ENCODE results near the gene TNFRSF25.

- TF ChIP-seq CTCF (IDR thresholded peaks at IDR 0.05), result no peak
- TF ChIP-seq USF2 (IDR thresholded peaks at IDR 0.05; ENCODE audit: borderline replicate concordance, low read depth, low read length), result no peak
- TF ChIP-seq EP300 (IDR thresholded peaks at IDR 0.05; ENCODE audit: borderline replicate concordance in 1 of 2, low read depth in 1 of 2, low read length in 1 of 2), result 0 out of 4 replicates have a peak, but pooled peaks of 1 of the 2 experiments have one; percentile 23
- peak; percentile 11; the same call in 1 of the 2 replicates for TF ChIP-seq SMC3 (IDR thresholded peaks at IDR 0.05; ENCODE audit: low read depth, low read length)
- TF ChIP-seq POLR2AphosphoS5 (IDR thresholded peaks at IDR 0.05; ENCODE audit: low read depth, low read length), result no peak
- no peak for TF ChIP-seq RXRA (IDR thresholded peaks at IDR 0.05; ENCODE audit: borderline replicate concordance, low read depth)
- TF ChIP-seq RCOR1 (IDR thresholded peaks at IDR 0.05; ENCODE audit: low read length), result no peak
- TF ChIP-seq EZH2phosphoT487 (IDR thresholded peaks at IDR 0.05; ENCODE audit: borderline replicate concordance, low read depth), result no peak
- no peak for TF ChIP-seq RFX5 (IDR thresholded peaks at IDR 0.05; ENCODE audit: low read length)
- peak; percentile 73; the same call in 1 of the 2 replicates for TF ChIP-seq MXI1 (IDR thresholded peaks at IDR 0.05; ENCODE audit: low read depth, low read length)
- no peak for TF ChIP-seq RAD21 (IDR thresholded peaks at IDR 0.05; ENCODE audit: low read length)
Observed at GRCh38 chr1:6502000-6502891, 36.3 kb upstream of the TNFRSF25 start.
